IMR-90 (cell line): Measurements from ENCODE around the gene GJB4. TPM values are rescaled to one million over a fixed set of nuclear protein-coding genes. Genes with fewer than 3 reads are reported as not detected.

Source experiments
- ATAC-seq: fragments of 200-7000 bp; cut with Tn5 transposase; 2 replicates; pipeline ENCODE4 v1.9.1; 2020; ENCODE audit warnings: low read depth, mild to moderate bottlenecking, moderate library complexity
- BruUV-seq: library from RNA; stranded (reverse); fragments of 400-500 nt; replicated peaks from 2 replicates; lab custom pipeline; 2021; lab: Mats Ljungman, UMichigan
- CTCF ChIA-PET: fragments of 300-600 bp; formaldehyde crosslinking; extraction: SDS; loops from one replicate; lab custom pipeline; 2021; ENCODE audit warnings: antibody characterized with exemption; lab: Yijun Ruan, JAX
- POLR2A ChIA-PET: fragments of 300-600 bp; sonication (Branson Sonifier 250); formaldehyde crosslinking; loops from one replicate; lab custom pipeline; 2022; ENCODE audit warnings: antibody characterized with exemption; ENCODE audit not compliant: unreplicated experiment; lab: Charles Lee
- DNase-seq: peaks from one replicate; pipeline ENCODE4 v3.0.0; 2013
- H2AFZ ChIP-seq: replicated peaks from 2 replicates; pipeline ENCODE3; 2013; ENCODE audit warnings: low read length, mild to moderate bottlenecking; ENCODE audit not compliant: poor library complexity
- H2AK5ac ChIP-seq: 2 replicates; pipeline ENCODE4 v1.6.1; 2013; ENCODE audit warnings: low read depth, low read length, inconsistent platforms
- H2AK9ac ChIP-seq: replicated peaks from 2 replicates; pipeline ENCODE3; 2013; ENCODE audit warnings: mild to moderate bottlenecking, low read depth, low read length, moderate library complexity; ENCODE audit not compliant: poor library complexity
- H2BK120ac ChIP-seq: 2 replicates; pipeline ENCODE4 v1.6.1; 2013; ENCODE audit warnings: low read depth, low read length, inconsistent platforms
- H2BK15ac ChIP-seq: 3 replicates; pipeline ENCODE4 v1.6.1; 2013; ENCODE audit warnings: low read depth, low read length, inconsistent platforms
- H2BK20ac ChIP-seq: 2 replicates; pipeline ENCODE4 v1.6.1; 2013; ENCODE audit warnings: low read depth, mild to moderate bottlenecking, inconsistent platforms, low read length, moderate library complexity
- H2BK5ac ChIP-seq: 2 replicates; pipeline ENCODE4 v1.6.1; 2013; ENCODE audit warnings: mild to moderate bottlenecking, low read depth, low read length, inconsistent platforms; ENCODE audit not compliant: poor library complexity, severe bottlenecking
- H3K14ac ChIP-seq: replicated peaks from 2 replicates; pipeline ENCODE4 v1.6.1; 2013; ENCODE audit warnings: low read depth, low read length, inconsistent platforms
- H3K18ac ChIP-seq: 2 replicates; pipeline ENCODE4 v1.6.1; 2013; ENCODE audit warnings: low read depth, low read length, control low read depth
- H3K23ac ChIP-seq: 2 replicates; pipeline ENCODE4 v1.6.1; 2013; ENCODE audit warnings: low read depth, low read length, inconsistent platforms
- H3K27ac ChIP-seq: 2 replicates; pipeline ENCODE4 v1.5.1; 2013; ENCODE audit warnings: mild to moderate bottlenecking, control low read depth, low read length; ENCODE audit not compliant: insufficient read depth
- H3K27me3 ChIP-seq: 2 replicates; pipeline ENCODE4 v1.6.1; 2013; ENCODE audit warnings: low read length; ENCODE audit not compliant: control insufficient read depth, insufficient read depth
- H3K36me3 ChIP-seq: 2 replicates; pipeline ENCODE4 v1.6.1; 2013; ENCODE audit warnings: low read length, mixed read lengths; ENCODE audit not compliant: control insufficient read depth, insufficient read depth
- H3K4ac ChIP-seq: 2 replicates; pipeline ENCODE4 v1.6.1; 2013; ENCODE audit warnings: low read depth, low read length, inconsistent platforms
- H3K4me1 ChIP-seq: 2 replicates; pipeline ENCODE4 v1.6.1; 2013; ENCODE audit warnings: low read length, mixed read lengths; ENCODE audit not compliant: control insufficient read depth, insufficient read depth
- H3K4me2 ChIP-seq: 2 replicates; pipeline ENCODE4 v1.6.1; 2013; ENCODE audit warnings: low read depth, mild to moderate bottlenecking, control low read depth, low read length, moderate library complexity
- H3K4me3 ChIP-seq: 2 replicates; pipeline ENCODE4 v1.5.1; 2013; ENCODE audit warnings: low read depth, mild to moderate bottlenecking, control low read depth, low read length, moderate library complexity; ENCODE audit not compliant: insufficient read depth
- H3K56ac ChIP-seq: 2 replicates; pipeline ENCODE4 v1.6.1; 2013; ENCODE audit warnings: low read length, inconsistent platforms; ENCODE audit not compliant: insufficient read depth; ENCODE audit errors: extremely low read depth
- H3K79me1 ChIP-seq, 2 experiments: 2 replicates each; pipeline ENCODE4 v1.6.1; 2013; ENCODE audit warnings: low read length in 2 of 2, inconsistent platforms in 1 of 2, low read depth in 1 of 2
- H3K9ac ChIP-seq: 2 replicates; pipeline ENCODE4 v1.6.1; 2013; ENCODE audit warnings: low read depth, low read length, control low read depth
- H3K9me1 ChIP-seq: 2 replicates; pipeline ENCODE4 v1.6.1; 2013; ENCODE audit warnings: low read length, inconsistent platforms; ENCODE audit not compliant: insufficient read depth
- H3K9me3 ChIP-seq: 2 replicates; pipeline ENCODE4 v1.6.1; 2013; ENCODE audit warnings: low read length; ENCODE audit not compliant: control insufficient read depth, insufficient read depth
- H4K20me1 ChIP-seq: 2 replicates; pipeline ENCODE4 v1.6.1; 2013; ENCODE audit warnings: low read length, inconsistent platforms; ENCODE audit not compliant: insufficient read depth
- H4K5ac ChIP-seq: 2 replicates; pipeline ENCODE4 v1.6.1; 2013; ENCODE audit warnings: mild to moderate bottlenecking, low read depth, low read length, control low read depth
- H4K8ac ChIP-seq, 2 experiments: 2 replicates each; pipeline ENCODE4 v1.6.1; 2013; ENCODE audit warnings: low read depth in 2 of 2, low read length in 2 of 2, control low read depth in 1 of 2, inconsistent platforms in 1 of 2
- H4K91ac ChIP-seq: 2 replicates; pipeline ENCODE4 v1.6.1; 2013; ENCODE audit warnings: low read depth, low read length, inconsistent platforms; ENCODE audit not compliant: insufficient read depth
- NFE2L2 ChIP-seq: fragments of 150-350 bp; IDR thresholded peaks from 2 replicates; pipeline ENCODE4 v1.6.1; 2016; ENCODE audit warnings: low read depth, mild to moderate bottlenecking, low read length
- RCOR1 ChIP-seq: IDR thresholded peaks from 2 replicates; pipeline ENCODE4 v1.6.1; 2012; ENCODE audit warnings: mild to moderate bottlenecking, low read length, improper control_type of control experiment; ENCODE audit not compliant: insufficient replicate concordance
- WGBS, 2 experiments: methylation state at CpG; one replicate each; pipeline versions ENCODE4 v1.1.5 to v1.1.7; 2013; ENCODE audit warnings: missing lambda C conversion rate in 2 of 2; ENCODE audit not compliant: insufficient read length in 1 of 2; ENCODE audit errors: extremely low coverage in 2 of 2; 5-methylcytosine and 5-hydroxymethylcytosine counted together
- dilution Hi-C: fragments of 300-500 bp; cut with HindIII; formaldehyde crosslinking; loops from one replicate; pipeline ENCODE4 v1.14.3; 2018; ENCODE audit warnings: low sequenced_read_pairs; ENCODE audit not compliant: unreplicated experiment
- in situ Hi-C: fragments of 300-500 bp; cut with MboI; formaldehyde crosslinking; loops from 3 replicates; pipeline ENCODE4 v1.14.3; 2019; ENCODE audit warnings: low sequenced_read_pairs, inconsistent platforms, mixed read lengths
- intact Hi-C: fragments of 100-400 bp; cut with micrococcal nuclease; formaldehyde crosslinking; loops from 2 replicates; pipeline ENCODE4 v1.10.0; 2022
- polyA plus RNA-seq, 3 experiments: library from polyadenylated mRNA; depleted of rRNA; stranded (reverse); fragments of >200 nt; gene quantifications; 2 replicates each; pipeline ENCODE4 v1.2.3, GENCODE V29; 2012; ENCODE audit warnings: low replicate concordance in 1 of 3
- total RNA-seq: library from RNA; depleted of rRNA; stranded (reverse); fragments of >200 nt; gene quantifications from 2 replicates; pipeline ENCODE4 v1.2.3, GENCODE V29; 2012

Gene GJB4
- total and polyA plus RNA-seq, 2 of the 4 experiments (the other 2 are of a cell fraction): not detected

- no peaks in the 10 kb centered on the region for H3K36me3 ChIP-seq
- BruUV-seq: no TSS peak
- H3K9ac ChIP-seq: no peak overlapping the region
- H3K4me3 ChIP-seq: no peak overlapping the region
- H3K23ac ChIP-seq: no peak overlapping the region
- ChIA-PET POLR2A (no interaction called here), CTCF (interaction anchor here (0.5 to 1.1 kb wide), 7 partner anchors 13 to 430 kb away, joined by 3 to 6 read pairs (median 3); partner anchors contain the start of gene SMIM12)
- ATAC-seq (no peak), DNase-seq (no peak)
- no peak overlapping the region for H3K56ac ChIP-seq
- no peak overlapping the region for H3K18ac ChIP-seq
- no peak overlapping the region for H4K8ac ChIP-seq
- H2BK15ac ChIP-seq: no peak overlapping the region
- intact Hi-C loops (loop anchor here (1.0 to 5.0 kb wide), 4 partner anchors 66 to 391 kb away; no protein-coding TSS in a partner anchor), in situ Hi-C loops (no loop called here), dilution Hi-C loops (no loop called here)
- peaks cover 18% of the 10 kb centered on the region for H3K27me3 ChIP-seq
- no peak overlapping the region for H3K4me2 ChIP-seq
- H2AK9ac ChIP-seq: peak overlapping the region; percentile 93
- H4K20me1 ChIP-seq: no peaks in the 10 kb centered on the region; the same call in 1 of the 2 replicates
- no peak overlapping the region for H4K91ac ChIP-seq
- H3K9me3 ChIP-seq: peaks cover 6% of the 10 kb centered on the region
- H3K14ac ChIP-seq: no peak overlapping the region
- no peak overlapping the region for H2BK20ac ChIP-seq
- no peak for TF ChIP-seq RCOR1
- TF ChIP-seq NFE2L2: no peak
- no peak overlapping the region for H2BK5ac ChIP-seq
- H3K79me1 ChIP-seq: no peaks in the 10 kb centered on the region
- H4K5ac ChIP-seq: no peak overlapping the region
- no CpG with 5 or more reads among the region's 4 CpGs for WGBS, 2 experiments
- H2BK120ac ChIP-seq: no peak overlapping the region
- H3K27ac ChIP-seq: no peak overlapping the region
- H3K4me1 ChIP-seq: peaks cover 7% of the 10 kb centered on the region; the same call in 1 of the 2 replicates
- H3K9me1 ChIP-seq: peaks cover 4% of the 10 kb centered on the region; the same call in 1 of the 2 replicates
- no peak overlapping the region for H3K4ac ChIP-seq
- H2AFZ ChIP-seq: peak overlapping the region; percentile 87
- H2AK5ac ChIP-seq: no peak overlapping the region
Observed at GRCh38 chr1:34785875-34786470, 26.4 kb downstream of the GJB4 start.
